HG03565 (cell line): ENCODE data around the gene SEC23B.
"Not testable (repeated sequence)": the region's sequence is repeated elsewhere in the genome, so short reads cannot be mapped to it uniquely, and the experiment has no call there.

Experiments used
- ATAC-seq: cut with Tn5 transposase; IDR thresholded peaks from one replicate; pipeline ENCODE4 v1.9.1; 2021; ENCODE audit warnings: mild to moderate bottlenecking, moderate library complexity; ENCODE audit not compliant: unreplicated experiment

Gene SEC23B

DNA sequence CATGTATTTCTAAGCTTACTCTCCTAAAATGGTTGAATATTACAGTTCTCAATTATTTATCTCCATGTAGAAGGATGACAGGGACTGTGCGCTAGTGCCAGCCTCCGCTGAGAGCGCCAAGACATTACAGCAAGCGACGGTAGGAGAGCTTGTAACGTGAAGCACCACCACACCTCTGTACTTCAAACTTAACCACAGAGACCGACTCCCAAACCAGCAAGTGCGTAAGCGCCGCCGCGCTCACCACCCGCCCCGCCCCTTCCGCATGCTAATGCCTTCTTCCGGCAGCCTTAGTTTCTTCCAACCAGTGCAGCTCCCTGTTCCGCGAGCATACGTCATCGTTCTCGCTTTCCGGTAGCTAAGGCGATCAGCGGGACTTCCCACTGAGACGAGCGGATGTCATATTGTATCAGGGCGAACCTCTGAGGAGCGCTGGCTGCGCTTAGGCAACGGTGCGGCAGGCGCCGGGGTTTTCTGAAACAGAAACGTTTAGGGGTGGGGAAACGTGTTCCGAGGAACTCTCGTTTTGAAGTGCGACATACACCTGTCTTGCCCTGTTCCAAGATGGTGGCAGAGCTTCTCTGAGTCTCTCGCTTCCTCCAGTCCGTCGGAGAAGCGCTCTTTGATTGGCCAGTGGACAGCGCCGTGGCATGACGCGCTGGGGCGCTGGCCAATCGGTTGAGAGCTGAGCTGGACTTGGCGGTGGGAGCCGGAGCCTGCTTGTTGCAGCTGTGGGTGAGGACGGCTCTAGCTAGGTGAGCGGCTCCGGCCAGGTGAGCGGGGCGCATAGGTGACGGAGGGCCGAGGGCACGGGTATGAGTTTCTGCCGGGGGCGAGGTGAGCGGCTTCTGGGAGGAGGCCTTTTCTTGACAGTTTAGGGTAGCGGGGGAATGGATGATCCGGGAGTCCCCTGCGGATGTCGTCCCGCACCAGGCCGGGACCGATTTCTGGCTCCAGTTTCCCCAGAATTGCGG, at the start of gene SEC23B:
Gene SEC23B, plus strand, starts transcription at position 723 of the 974 bp plus-strand sequence. CDS start 2,896 bp downstream, outside the sequence.
- ATAC-seq = peak; percentile 94

DNA sequence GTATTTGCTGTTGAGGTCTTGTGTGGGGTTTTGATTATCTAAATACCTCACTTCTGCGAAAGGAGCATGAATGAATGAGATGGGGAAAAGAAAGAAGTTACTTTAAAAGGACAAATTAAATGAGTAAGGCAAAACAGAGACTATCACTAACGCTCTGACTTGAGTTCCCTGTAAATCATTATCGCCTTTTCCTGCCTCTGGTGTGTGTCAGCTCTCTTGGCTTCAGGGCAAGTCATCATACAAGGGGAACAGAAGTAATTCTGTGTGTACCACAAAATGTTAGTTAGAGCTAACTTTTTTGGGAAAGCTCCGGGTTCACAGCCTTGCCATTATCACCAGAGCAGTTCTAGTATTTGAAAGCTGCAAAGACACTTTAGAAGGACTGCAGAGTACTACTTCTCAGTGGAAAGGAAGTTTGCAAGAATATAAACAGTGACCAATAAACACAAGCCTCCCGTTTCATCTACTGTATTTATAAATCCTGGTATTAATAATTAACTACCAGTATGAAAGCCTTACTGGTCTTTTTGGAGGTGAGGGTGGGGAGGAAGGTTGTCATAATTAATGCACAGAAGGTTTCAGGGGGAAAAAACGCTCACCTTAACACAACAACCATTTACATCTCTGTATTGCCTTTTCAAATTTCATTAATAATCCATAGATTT, 42.1 kb upstream of the SEC23B start:
- ATAC-seq = no peak

DNA sequence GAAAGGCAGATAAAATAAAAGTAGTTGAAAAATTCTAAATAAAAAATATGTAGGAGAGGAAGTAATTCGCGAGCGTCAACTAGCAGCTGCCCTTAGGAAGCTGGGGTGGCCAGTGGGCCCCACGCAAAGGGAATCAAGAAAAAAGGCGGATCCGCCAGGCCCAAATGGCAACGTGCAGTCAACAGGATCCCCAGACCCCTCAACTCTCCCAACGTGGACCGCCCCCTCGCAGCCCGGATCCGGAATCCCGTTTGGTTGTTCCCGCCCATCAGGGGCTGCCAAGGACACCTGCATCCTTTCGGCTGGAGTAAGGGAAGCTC, 41.2 kb upstream of the SEC23B start:
- peak; percentile 5 for ATAC-seq

DNA sequence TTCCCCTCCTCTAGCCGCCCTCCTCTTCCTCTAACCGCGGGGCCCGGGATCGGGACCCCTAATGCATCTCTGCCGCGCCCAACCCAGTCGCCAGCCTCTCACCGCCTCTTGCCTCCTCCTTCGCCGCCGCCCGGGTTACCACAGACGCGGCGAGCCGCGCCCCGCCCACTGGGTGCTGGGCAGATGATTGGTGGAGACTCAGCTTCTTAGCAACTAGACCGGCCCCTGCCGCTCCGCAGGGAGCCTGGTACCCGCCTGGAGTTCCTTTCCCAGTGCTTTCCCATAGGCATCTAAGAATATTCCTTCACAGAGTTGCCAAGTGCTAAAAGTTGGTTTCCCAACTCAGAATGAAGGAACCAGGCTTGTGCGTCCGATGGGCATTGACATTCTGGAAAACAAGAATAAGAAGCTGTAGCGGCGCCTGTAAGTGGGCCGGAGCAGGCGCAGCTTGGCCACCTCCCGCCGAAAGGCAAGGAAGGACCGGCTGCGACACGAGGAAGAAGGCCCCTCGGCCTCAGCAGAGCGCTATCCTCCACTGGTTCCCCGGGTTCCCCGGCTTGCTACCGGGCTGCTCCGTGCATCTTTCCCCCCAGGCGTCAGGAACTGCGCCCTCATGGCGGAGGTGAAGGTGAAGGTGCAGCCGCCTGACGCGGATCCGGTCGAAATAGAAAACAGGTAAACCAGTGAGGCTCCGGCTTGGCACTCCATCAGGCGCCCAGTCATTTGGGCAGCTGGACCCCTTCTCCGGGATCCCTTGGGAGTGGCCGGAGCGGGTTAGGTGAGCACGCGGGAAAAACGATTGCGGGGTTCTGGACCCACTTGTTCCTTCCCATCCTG, 40.6 kb upstream of the SEC23B start, which contains the start of the genes DZANK1 and POLR3F:
Gene DZANK1, minus strand, starts transcription at position 137 of the 837 bp plus-strand sequence. CDS start 1,672 bp downstream, outside the sequence.
Gene POLR3F, plus strand, starts transcription at position 497 of the 837 bp plus-strand sequence. Its CDS starts 117 bp downstream, at position 614.
- peak; percentile 96 for ATAC-seq

DNA sequence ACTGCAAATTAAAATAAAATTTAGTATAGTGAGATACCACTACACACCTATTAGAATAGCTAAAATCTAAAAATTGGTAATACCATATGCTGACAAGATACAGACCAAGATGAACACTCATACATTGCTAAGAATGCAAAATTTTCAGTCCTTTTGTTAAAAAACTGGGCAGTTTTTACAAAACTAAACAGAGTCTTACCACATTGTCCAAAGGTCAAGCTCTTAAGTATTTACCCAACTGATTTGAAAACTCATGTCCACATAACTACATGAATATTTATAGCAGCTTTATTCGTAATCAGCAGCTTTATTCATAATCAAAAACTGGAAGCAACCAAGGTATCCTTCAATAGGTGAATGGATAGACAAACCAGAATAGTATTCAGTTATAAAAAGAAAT, 30.5 kb upstream of the SEC23B start:
- no peak for ATAC-seq

DNA sequence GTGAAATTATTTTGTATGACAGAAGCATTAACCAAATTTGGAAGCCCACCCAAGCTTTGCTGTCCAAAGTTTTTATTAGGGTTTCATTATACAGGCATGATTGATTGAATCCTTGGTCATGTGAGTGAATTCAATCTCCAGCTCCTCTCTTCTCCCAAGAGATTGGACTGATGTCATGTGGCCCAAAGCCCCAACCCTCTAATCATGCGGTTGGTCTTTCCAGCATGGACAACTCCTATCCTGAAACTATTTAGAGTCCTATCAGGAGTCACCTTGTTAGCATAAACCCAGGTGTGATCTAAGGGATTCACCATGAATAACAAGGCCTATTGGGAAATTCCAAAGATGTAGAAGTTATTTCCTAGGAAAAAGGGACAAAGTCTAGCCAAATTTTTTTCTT, 29.9 kb upstream of the SEC23B start:
- no peak for ATAC-seq

DNA sequence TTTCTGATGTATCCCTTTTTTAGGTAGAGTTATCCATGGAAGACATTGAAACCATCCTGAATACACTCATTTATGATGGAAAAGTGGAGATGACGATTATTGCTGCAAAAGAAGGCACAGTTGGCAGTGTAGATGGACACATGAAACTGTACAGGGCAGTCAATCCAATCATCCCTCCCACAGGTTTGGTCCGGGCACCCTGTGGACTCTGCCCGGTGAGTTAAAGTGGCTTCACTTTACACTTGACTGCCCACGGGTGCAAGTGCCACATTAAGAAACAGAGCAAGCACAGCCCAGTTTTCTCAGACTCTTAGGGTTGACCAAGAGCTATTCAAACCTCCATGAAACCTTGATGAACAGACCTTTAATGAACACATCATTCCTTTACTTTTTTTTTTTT, 26.1 kb upstream of the SEC23B start:
- no peak for ATAC-seq

DNA sequence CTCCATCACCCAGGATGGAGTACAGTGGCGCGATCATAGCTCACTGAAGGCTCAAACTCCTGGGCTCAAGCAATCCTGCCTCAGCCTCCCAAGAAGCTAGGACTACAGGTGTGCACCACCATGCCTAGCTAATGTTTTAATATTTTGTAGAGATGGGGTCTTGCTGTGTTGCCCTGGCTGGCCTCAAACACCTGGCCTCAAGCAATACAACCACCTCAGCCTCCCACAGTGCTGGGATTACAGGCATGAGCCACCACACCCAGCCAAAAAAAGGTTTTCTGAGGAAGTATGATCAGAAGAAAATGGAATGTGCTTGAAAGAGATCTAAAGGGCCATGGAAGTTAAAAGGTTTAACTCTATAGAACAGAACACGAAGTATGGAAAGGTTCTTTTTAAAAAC, 19.4 kb upstream of the SEC23B start:
- ATAC-seq = no peak

DNA sequence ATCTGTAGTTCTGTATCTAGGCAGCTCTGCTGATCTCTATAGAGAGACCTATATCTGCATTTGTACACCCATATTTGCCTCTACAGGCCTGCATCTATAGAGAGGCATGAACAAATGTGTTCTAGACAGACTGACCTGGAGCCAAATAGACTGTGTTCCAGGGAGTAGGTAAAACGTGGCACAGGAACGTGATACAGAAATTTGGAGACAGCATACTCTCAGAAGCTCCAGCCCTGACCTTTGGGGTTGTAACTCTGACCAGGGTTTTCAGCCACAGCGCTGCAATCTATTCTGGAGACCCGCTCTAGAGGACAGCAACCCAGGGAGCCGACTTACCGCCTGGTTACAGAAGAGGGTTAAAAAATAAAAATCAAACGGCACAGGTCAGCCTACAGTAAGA, 11.7 kb upstream of the SEC23B start:
- ATAC-seq = no peak

DNA sequence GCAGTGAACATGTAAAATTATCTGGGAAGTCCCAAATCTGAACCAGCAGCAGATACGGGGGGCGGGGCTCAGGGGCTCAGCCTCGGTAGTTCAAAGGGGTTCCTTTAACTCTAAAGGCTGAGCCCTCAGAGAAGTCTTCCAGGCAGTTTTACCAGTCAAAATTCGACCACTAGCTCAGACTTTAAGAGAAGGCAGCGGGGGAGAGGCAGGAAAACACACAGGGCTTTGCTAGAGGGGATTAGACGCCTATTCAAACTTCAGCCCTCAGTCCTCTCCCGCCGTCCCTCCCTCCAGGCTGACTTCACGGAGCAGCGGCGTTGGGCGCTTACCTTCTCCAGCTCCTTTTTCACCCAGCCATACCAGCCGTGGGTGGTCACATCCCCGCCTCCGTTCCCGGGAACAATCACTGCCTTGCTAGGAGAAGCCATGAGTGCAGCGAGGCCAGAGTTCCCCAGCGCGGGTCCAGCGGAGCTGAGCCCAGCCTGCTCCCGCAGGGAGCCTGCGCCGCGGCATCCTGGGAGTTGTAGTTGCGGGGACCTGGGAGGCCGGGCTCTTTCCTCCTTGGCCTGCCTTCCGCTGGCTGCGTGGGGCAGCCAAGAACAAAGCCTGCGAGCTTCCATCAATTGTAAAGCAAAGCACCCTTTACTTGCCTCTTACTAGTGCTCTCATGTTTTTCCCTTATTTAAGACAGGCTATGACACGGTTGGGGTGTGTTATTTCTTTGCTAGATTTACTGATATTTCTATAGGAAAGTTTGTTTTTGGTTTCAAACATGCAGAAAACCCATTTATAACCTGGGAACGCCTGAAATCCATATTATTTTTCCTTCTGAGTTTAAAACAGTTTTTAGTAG, 10.8 kb upstream of the SEC23B start, which contains the start of gene RBBP9:
Gene RBBP9, minus strand, starts transcription at position 486 of the 853 bp plus-strand sequence. Its CDS starts 58 bp downstream, at position 428.
- ATAC-seq = peak; percentile 97

DNA sequence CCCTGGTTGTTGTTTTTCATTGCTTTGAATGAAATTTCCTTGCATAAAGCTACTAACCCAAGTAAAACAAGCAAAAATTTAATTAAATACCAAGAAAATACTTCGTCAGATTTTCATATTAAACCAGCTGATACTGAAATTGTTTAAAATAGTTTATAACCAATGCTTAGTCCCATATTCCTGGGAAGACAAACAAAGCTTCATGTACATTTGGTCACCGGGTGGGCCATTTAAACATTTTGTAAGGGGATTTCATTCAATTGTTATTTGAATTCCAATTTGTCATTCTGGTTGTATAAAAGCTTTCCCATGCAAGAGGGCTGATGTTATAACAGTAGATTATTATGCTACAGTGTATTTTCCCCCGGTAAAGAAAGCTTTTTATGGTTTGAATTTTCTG, 10.1 kb upstream of the SEC23B start:
- ATAC-seq = no peak

DNA sequence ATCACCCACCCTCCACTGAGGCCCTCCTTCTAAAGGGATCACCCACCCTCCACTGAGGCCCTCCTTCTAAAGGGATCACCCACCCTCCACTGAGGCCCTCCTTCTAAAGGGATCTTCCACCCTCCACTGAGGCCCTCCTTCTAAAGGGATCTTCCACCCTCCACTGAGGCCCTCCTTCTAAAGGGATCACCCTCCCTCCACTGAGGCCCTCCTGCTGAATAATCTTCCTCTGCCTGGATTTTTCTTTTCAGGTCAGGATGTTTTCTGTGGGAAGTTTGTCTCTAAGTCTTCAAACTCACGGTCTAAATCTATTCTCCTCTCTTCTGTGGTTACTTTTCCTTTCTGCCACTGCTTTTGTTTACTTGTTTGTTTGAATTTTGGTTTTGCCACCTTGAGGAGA, 6.1 kb upstream of the SEC23B start:
- not testable (repeated sequence) for ATAC-seq

DNA sequence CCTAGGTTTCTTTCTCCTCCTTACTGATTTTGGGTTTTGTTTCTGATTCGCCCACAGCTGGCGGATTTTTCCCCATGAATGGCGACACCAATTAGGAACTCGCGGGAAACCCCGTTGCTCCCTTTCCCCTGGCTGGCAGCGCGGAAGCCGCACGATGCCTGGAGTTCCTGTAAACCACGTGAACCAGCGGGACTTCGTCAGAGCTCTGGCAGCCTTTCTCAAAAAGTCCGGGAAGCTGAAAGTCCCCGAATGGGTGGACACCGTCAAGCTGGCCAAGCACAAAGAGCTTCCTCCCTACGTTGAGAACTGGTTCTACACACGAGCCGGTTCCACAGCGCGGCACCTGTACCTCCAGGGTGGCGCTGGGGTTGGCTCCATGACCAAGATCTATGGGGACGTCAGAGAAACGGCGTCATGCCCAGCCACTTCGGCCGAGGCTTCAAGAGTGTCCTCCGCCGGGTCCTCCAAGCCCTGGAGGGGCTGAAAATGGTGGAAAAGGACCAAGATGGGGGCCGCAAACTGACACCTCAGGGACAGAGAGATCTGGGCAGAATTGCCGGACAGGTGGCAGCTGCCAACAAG, 3.2 kb upstream of the SEC23B start:
- ATAC-seq = no peak

DNA sequence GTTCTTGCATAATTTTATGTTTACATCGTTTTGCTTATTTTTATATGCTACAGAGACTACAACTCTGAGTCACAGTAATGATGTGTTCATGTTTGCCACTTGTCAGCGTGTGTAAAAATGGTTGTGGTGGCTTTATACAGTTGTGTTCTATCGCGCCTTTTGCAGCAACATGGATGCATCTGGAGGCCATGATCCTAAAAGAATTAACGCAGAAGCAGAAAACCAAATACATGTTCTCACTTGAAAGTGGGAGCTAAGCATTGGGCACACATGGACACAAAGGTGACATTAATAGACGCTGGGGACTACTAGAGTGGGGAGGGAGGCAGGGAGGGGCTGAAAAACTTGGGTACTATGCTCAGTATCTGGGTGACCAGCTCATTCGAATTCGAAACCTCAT, 996 bp upstream of the SEC23B start:
- ATAC-seq = no peak

DNA sequence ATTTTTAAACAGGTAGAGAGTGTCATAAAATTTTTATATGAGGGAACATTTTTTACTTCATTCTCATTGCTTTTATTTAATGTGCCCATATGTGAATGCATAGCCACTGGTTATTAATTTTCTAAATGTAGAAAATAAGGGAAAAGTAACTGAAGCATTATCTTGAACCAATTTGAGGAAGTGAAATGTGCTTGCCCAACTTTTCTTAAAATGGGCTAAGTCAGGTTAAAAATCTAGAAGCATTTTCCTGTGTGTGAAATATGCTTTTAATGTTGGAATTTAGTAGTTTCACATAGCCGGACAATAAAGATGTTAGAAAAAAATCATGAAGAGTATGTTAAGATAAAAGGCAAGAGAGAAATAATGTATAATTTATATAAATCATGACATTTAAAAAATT, 3.8 kb downstream of the SEC23B start:
- ATAC-seq = no peak

DNA sequence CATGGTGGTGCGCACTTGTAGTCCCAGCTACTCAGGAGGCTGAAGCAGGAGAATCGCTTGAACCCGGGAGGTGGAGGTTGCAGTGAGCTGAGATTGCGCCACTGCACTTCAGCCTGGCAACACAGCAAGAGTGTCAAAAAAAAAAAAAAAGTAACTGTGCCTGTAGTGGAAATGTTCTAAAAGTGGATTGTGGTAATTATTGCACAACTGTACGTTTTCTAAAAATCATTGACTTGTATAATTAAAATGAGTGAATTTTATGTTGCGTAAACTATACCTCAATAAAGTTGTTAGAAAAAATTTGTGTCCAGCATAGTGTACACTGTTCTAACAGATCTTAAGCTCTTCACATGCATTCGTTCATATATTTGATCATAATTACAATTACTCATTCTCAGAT, 5.5 kb downstream of the SEC23B start:
- ATAC-seq = no peak

DNA sequence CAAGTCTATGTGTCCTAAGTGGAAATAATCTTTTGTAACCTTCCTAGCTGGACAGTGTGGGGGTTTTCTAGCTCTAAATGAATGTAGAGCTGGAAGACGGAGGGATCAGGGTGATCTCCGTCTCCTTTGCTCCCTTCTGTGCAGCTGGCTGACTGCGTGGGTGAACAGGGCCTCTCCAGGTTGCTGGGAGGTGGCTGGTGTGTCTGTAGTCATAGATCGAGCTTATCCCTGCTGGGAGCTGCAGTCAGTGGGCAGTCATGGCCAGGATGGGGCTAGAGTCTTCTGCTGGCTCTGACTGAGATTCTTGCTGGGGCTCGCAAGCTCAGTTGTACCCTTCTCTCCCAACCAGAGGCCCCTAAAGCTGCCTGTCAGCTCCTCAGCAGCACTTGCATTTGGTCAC, 6.4 kb downstream of the SEC23B start:
- no peak for ATAC-seq

DNA sequence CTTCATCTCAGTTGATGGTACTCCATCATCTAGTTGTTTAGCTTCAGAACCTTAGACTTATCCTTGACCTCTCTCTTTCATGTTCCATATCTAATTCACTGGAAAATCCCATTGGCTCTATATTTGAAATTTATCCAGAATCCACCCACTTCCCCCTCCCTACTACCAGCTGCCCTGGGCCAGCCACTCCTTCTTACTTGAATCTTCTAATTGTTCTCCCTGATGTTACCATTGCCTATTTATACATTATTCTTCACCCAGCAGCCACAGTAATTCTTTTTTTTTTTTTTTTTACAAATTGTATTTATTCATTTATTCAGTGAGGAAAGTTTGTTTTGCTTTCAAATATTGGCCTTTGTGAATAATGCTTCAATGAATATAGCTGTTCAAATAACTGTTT, 8.2 kb downstream of the SEC23B start:
- no peak for ATAC-seq

DNA sequence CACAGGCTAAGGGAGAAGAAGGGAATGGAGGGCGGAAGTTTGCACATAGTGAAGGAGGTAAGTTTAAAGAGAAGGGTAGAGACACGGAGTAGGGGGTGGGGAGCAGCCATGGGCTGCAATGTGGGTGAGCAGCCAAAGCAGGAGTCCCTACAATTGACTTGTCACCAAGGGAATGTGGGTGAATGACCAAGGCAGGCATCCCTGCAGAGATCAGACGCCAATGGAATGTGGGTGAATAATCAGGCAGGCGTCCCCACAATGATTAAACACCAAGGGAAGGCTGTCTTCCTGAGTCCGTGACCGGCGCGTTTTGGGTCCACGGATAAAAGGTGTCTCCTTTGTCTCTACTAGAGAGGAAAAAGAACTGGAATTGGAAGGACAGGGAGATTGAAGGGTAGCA, 14.3 kb downstream of the SEC23B start:
- not testable (repeated sequence) for ATAC-seq

DNA sequence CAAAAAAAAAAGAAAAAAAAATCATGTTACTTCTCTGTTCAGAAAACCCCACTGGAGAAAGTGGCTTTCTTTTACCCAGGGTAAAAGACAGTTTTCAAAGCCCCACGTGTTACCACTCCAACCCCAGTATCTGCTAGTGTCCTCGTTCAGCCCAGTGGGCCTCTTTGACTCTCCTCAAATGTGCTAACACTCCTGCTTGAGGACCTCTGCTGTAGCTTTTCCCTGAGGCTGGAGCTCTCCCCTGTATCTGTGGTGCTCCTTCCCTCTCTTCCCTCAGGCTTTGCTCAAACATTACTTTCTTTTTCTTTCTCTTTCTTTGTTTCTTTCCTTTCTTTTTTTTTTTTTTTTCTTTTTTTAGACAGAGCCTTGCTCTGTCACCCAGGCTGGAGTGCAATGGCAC, 15.3 kb downstream of the SEC23B start:
- ATAC-seq = no peak
